A673 (cell line): ENCODE results near the gene ST3GAL2.

Experiments
- CTCF ChIP-seq: fragments of 300-800, 200-600 bp; sonication (generic); conservative IDR thresholded peaks from 2 replicates; pipeline ENCODE4 v1.5.1; 2017; ENCODE audit warnings: low read depth, mild to moderate bottlenecking, antibody characterized with exemption, low read length, moderate library complexity, mixed read lengths
- EZH2 ChIP-seq: fragments of 200-600 bp; sonication (generic); IDR thresholded peaks from 2 replicates; pipeline ENCODE4 v1.6.1; 2017; ENCODE audit warnings: borderline replicate concordance, low read depth, mild to moderate bottlenecking, mixed read lengths, antibody characterized with exemption, low read length; ENCODE audit not compliant: poor library complexity, severe bottlenecking

GRCh38 chr16:70467608-70468007 lies 28.7 kb upstream of the ST3GAL2 start:
- TF ChIP-seq CTCF = no peak
- TF ChIP-seq EZH2 = no peak
